Glomerular visceral epithelial cell (primary cell): ENCODE data around the gene C1RL.
"Not testable (repeated sequence)": the region's sequence is repeated elsewhere in the genome, so short reads cannot be mapped to it uniquely, and the experiment has no call there.

Experiments used
- DNase-seq: peaks from one replicate; pipeline ENCODE4 v3.0.0-alpha.2; 2016; ENCODE audit errors: extremely low spot score

Gene C1RL

GRCh38 chr12:7114851-7115250 lies 5.8 kb upstream of the C1RL start:
- DNase-seq: no peak

- no peak for DNase-seq
Measured at GRCh38 chr12:7114008-7114407, 5.0 kb upstream of the C1RL start.

- peak; percentile 53 for DNase-seq
Measured at GRCh38 chr12:7113389-7113871, 4.4 kb upstream of the C1RL start.

- no peak for DNase-seq
Measured at GRCh38 chr12:7112041-7112440, 3.0 kb upstream of the C1RL start.

- DNase-seq: no peak
Measured at GRCh38 chr12:7110661-7111060, 1.6 kb upstream of the C1RL start.

- DNase-seq: no peak
Measured at GRCh38 chr12:7109572-7109920, 532 bp upstream of the C1RL start.

GRCh38 chr12:7108003-7108795 lies 815 bp downstream of the C1RL start:
- peak; percentile 85 for DNase-seq

DNA sequence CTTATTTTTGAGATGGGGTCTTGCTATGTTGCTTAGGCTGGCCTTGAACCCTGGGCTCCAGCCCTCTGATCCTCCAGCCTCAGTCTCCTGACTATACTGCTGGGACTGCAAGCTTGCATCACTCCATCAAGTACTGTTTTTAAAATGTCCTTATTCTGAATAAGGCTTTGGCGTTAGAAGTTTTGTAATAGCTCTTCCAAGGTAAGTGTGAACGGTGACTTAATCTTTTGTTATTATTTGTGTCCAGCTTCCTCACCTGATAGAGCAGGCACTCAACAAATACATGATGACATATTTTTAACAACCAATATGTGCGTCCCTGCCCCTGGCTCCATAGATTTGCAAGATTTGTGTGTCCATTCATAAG lies 1.4 kb downstream of the C1RL start:
- no peak for DNase-seq

- DNase-seq: not testable (repeated sequence)
Measured at GRCh38 chr12:7107181-7107580, 1.8 kb downstream of the C1RL start.

DNA sequence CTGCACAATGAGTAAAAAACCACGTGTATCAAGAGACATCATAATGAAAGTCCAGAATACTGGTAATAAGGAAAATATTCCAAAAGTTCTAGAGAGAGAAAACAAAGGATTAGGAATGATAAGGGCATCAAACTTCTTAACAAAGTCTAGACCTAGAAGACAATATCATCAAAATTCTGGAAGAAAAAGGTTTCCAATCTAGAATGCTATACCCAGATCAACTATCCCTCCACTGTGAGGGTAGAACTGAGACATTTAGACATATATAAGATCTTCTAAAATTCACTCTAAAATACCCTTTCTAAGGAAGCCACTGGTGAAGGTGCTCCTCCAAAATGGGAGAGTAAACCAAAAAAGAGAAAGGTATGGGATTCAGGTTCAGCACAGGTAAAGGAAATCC lies 2.9 kb downstream of the C1RL start:
- no peak for DNase-seq

- DNase-seq: no peak
Measured at GRCh38 chr12:7103837-7104584, 5.0 kb downstream of the C1RL start.

DNA sequence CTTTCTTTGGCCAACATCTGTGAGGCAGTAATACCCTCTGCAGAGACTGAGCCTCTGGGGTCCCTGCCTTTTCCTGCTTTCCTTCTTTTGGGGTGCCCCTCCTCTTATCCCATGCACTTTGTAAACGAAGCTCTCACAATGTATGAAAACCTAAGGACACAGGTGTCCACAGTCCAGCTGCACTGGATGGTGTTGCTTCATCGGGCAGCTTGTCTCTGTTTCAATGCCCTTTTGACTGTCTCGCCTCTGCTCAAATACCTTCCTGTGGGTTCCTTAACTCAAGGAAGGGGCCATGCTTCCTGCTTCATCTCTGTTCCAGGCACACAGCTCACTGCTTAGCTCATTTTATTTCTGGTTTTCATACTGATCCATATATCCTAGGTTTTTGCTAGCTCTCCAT lies 6.4 kb downstream of the C1RL start:
- no peak for DNase-seq

GRCh38 chr12:7101694-7102131 lies 7.3 kb downstream of the C1RL start:
- DNase-seq: no peak

GRCh38 chr12:7101047-7101693 lies 7.8 kb downstream of the C1RL start:
- no peak for DNase-seq

DNA sequence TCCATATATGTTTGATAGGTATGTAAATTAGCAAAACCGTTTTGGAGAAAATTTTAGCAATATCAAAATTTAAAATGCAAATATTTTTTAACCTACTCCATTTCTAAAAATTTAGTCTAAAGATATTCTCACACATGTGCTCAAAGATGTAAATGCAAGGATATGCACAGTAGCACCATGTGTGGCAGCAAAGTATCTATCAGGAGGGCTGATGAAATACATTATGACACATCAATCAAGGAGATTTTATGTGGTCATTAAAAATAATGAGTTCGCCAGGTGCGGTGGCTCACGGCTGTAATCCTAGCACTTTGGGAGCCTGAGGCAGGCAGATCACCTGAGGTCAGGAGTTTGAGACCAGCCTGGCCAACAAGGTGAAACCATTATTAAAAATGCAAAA lies 8.8 kb downstream of the C1RL start:
- no peak for DNase-seq

DNA sequence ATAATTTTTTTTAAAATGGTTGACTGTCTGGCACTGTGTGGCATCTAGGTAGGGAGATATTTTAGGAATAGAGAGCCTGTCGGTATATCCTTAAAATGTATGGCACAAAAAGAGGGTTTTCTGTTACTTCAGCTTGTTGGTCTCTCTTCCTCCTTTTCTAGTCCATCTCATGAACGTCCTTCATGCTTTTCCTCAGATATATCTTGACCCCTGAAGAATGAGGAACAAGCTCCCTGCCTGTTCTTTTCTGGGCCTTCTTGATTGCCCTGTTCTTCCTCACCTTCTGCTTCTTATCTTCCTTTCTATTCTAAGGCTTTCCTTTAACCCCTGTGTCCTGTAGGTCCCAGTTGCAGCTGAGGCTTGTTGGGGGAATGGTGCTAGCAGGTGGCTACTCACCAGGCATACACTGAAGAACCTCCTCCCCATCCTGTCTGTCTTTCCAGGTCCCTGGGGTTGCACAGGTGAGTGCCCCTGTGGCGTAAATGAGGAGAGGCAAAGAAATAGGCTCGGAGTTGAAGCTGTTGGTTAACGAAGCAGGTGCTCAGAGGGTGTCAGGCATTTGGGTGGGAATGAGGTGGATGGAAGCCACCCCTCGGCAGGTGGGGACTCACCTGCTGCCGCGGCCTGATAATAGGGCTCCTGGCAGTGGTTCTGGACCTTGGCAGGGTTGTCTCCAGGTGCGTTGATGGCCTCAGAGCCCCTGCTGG lies 9.6 kb downstream of the C1RL start:
- DNase-seq: no peak

GRCh38 chr12:7096979-7097378 lies 12.0 kb downstream of the C1RL start:
- DNase-seq: no peak

DNA sequence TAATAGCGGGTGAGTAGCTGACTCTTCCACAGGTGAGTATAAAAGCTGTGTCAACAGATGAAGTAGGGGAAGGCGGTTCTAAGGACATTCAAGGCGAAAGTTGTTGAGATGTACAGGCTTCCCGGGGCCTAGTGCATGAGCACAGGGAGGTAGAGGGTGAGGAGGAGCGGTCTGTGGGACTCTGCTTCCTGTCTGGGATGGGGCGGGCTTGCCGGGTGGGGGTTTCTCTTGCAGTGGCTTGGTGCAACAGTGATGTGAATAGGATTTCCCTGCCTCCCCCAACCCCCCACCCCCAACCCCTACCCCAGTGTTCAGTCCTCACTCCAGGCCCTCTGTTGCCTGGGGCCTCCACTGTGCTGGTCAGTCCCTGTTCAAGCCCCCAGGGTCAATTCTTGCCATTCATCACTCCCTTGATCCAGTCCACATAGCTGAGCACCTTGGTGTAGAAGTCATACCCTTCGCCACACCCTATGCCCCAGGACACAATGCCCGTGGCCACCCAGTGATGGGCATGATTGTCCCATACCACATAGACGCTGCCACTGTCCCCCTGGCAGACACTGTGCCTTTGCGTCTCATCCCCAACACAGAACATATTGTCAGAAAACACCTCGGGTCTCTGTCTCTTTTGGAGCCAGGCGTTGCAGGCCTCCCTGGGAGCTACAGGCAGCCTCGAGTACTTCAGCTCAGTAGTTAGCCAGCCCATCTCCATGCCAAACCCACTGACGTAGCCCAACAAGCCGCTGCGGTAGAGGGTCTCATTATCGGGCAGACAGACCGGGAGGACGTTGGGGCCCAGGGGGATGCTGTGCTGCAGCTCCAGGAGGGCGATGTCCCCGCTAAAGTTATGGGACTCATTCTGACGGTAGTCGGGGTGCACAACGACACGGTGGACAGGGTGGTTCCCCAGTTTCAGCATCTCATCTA lies 12.7 kb downstream of the C1RL start:
- DNase-seq: no peak

DNA sequence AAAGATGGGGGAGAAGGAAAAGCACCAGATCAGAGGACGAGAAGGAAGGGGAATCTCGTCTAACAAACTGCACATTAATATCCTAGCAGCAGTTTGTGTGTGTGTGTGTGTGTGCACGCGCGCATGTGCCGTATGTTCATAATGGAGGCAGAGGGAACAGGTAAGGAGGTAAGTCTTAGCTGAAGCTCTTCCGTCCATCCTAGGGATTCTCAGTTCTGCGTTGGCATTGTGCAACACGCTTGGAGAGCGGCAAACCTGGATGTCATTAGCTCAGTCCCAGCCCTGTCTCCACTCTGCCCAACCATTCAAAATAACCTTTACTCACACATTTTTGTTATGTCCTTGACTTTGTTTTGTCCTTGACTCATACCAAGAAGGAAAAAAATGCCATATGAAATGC lies 15.1 kb downstream of the C1RL start:
- no peak for DNase-seq

GRCh38 chr12:7093486-7093885 lies 15.5 kb downstream of the C1RL start:
- no peak for DNase-seq

GRCh38 chr12:7092986-7093460 lies 16.0 kb downstream of the C1RL start:
- no peak for DNase-seq
